ENCODE measurements around the gene PTPN5. TPM values are rescaled to one million over a fixed set of nuclear protein-coding genes. Genes with fewer than 3 reads are reported as not detected.
"Not testable (repeated sequence)": the region's sequence is repeated elsewhere in the genome, so short reads cannot be mapped to it uniquely, and the experiment has no call there.

Gene PTPN5
- polyA plus RNA-seq, 3 donors = 0.32 to 0.72 (median 0.46) TPM

DNA sequence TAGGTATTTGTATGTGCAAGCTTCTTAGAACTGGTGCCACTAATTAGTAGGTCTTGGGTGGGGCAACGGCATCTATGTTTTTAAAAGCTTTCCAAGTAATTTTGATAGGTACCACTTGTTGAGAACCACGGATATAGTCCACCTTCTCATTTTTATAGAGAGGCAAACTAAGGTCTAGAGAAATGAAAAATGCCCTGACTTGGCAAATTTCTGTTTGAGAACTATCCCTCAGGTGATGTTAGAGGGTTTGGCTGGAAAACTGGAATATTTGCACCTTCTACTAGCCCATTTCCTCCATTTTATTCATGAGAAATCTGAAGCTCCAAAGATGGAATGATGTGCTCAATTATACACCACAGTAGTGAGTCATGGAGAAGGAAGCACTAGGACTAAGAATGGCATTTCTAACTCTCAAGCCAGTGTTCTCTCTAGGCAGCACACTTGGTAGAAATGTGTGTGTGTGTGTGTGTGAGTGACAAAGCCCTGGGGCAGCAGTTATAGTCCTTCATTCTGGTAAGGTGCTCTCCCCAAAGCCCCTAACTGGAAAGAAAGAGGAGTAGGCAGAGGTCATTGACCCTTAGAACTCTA, 94.9 kb downstream of the PTPN5 start:
- no peak for DNase-seq (ENCODE audit: low read depth in 3 of 3, low spot score in 2 of 3)

DNA sequence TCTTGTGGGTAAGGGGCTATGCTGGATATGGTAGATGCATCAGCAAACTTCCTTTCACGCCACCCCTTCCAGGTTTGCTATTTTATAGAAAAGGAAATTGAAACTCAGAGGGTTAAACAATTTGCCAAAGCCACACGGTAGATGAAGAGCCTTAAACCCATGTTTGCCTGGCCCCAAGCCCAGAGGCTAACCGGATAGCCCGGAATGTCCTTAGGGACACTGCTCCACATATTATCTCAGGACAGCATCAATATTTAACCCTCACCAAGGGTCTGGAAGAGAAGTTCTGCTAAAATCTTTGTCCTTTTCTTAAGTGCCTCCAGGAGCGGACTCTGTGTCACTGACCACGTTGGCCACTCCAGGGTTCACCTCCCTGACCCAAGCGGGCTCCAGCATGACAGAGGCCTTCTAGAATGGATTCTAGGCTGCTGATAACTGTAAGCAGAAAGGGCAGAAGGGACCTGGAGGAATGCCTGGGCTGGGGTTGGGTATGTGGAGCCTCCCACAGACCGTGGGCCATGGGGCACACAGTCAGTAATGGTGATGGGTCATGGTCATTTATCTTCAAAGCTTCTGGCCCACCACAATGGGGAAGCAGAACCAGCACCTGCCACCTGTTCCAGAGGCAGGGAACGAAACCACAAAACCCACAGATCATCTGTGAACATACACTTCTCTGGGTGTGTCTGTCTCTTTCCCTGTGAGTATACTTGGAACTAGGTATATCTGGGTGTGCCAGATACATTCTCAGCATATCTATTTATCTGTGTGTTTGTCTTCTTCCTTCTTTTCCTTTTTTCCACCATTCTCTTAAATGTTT, 98.4 kb downstream of the PTPN5 start:
- DNase-seq (ENCODE audit: low read depth in 3 of 3, low spot score in 2 of 3) = no peak

DNA sequence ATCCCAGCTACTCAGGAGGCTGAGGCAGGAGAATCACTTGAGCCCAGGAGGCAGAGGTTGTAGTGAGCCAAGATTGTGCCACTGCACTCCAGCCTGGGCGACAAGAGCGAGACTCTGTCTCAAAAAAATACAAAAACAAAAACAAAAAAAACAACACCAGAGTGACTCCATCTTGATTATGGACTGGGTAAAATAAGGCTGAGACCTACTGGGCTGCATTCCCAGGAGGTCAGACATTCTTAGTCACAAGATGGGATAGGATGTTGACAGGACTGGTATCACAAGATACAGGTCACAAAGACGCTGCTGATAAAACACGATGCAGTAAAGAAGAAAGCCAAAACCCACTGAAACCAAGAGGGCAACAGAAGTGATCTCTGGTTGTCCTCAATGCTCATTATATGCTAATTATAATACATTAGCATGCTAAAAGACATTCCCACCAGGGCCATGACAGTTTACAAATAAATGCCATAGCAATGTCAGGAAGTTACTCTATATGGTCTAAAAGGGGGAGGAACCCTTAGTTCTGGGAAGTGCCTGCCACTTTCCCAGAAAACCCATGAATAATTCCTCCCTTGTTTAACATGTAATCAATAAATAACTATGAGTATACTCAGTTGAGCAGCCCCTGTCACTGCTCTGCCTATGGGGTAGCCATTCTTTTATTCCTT, 100.0 kb downstream of the PTPN5 start:
- DNase-seq (ENCODE audit: low read depth in 3 of 3, low spot score in 2 of 3) = not testable (repeated sequence)

- DNase-seq (ENCODE audit: low read depth in 3 of 3, low spot score in 2 of 3) = no peak
Observed at GRCh38 chr11:18684267-18684666, 107.3 kb downstream of the PTPN5 start.

DNA sequence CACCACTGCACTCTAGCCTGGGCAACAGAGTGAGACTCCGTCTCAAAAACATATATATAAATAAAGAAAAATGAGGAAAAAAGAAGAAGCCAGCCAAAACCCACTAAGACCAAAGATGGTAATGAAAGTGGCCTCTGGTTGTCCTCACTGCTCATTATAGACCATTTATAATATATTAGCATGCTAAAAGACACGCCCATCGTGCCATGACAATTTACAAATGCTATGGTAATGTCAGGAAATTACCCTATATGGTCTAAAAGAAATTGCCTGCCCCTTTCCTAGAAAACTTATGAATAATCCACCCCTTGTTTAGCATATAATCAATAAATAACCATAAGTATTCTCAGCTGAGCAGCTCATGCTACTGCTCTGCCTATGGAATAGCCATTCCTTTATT, 109.1 kb downstream of the PTPN5 start:
- DNase-seq (ENCODE audit: low read depth in 3 of 3, low spot score in 2 of 3) = no peak

DNA sequence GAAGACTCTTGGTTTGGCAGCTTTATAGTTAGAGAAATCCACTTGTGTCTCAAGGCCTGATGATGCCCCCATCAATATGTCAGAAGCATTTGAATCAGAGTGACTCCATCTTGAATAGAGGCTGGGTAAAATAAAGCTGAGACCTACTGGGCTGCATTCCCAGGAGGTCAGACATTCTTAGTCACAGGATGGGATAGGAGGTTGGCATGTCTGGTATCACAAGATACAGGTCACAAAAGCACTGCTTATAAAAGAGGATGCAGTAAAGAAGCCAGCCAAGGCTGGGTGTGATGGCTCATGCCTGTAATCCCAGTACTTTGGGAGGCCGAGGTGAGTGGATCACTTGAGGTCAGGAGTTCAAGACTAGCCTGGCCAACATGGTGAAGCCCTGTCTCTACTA, 109.6 kb downstream of the PTPN5 start:
- DNase-seq (ENCODE audit: low read depth in 3 of 3, low spot score in 2 of 3) = not testable (repeated sequence)

Other genes with a start within 250 kb of the PTPN5 start
- gene UEVLD, start 203.1 kb downstream of the PTPN5 start, polyA plus RNA-seq (ENCODE audit: insufficient read length in 3 of 3) = 10 to 100 TPM; 19.3 to 22.0 (median 21.2) TPM
- gene MISFA, start 192.0 kb downstream of the PTPN5 start, polyA plus RNA-seq (ENCODE audit: insufficient read length in 3 of 3) = 1 to 10 TPM; 4.5 to 7.5 (median 5.9) TPM
- gene SPTY2D1, start 157.5 kb downstream of the PTPN5 start, polyA plus RNA-seq (ENCODE audit: insufficient read length in 3 of 3) = 10 to 100 TPM; 28.9 to 30.0 (median 29.0) TPM
- gene TMEM86A, start 93.0 kb downstream of the PTPN5 start, polyA plus RNA-seq (ENCODE audit: insufficient read length in 3 of 3) = 1 to 10 TPM; 8.1 to 9.1 (median 8.9) TPM
- 1 to 10 TPM; 1.3 to 1.7 (median 1.4) TPM for gene IGSF22, start 65.6 kb downstream of the PTPN5 start, polyA plus RNA-seq (ENCODE audit: insufficient read length in 3 of 3)
- gene MRGPRX1, start 147.6 kb upstream of the PTPN5 start, polyA plus RNA-seq (ENCODE audit: insufficient read length in 3 of 3) = not detected